NK-92 (cell line): Measurements from ENCODE around the gene NOA1.
A peak's percentile ranks its signal among the peaks of the same experiment; 100 is the strongest.

Source experiments
- DNase-seq: peaks from one replicate; lab custom pipeline; 2025; ENCODE audit not compliant: unreplicated experiment; lab: John Stamatoyannopoulos, UW

The NOA1 gene

DNA sequence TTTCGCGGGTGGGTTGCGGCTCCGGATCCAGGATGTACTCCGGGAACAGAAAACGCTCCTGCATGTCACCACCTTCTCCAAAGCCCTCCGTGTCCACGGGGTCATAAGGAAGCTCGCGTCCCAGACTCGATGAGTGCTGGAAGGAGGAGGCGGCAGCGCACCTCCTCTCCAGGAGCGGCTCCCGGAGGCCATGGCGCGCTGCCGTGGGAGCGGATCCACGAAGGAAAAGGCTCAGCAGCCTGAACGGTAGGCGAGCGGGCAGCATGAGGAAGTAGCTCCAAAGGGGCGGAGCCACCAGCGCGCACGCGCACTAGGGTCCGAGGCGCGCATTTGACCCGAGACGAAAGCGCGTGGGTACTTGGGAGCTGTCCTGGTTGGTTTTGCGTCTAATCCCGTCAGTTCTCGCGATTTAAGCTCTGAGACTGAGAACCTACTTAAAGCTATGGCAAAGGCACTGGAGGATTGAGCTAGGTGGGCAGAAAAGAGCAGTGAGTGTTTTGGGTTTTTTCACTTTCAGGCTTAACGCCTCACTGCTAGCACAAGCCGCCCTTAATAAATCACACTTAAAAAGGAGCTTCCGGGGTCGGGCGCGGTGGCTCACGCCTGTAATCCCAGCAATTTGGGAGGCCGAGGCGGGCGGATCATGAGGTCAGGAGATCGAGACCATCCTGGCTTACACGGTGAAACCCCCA lies at the start of gene NOA1:
NOA1 (minus strand) TSS at position 286 of the 692 bp plus-strand sequence; CDS start at position 265, 21 bp downstream.
- DNase-seq = peak; percentile 78

DNA sequence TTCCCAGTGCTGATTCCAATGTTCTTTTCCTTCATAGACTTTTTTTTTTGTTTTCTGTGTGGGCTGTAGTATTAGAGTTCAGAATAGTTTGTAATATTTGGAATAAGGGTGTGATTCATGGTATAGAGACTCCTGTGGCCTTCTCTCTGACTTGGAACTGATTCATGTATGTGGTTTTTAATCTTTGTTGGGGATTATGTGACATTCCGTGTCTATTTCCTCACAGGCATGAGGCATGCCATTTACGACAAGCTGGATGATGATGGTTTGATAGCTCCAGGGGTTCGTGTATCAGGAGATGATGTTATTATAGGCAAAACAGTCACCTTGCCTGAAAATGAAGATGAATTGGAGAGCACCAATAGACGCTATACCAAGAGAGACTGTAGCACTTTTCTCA lies 45.7 kb upstream of the NOA1 start:
- no peak for DNase-seq

DNA sequence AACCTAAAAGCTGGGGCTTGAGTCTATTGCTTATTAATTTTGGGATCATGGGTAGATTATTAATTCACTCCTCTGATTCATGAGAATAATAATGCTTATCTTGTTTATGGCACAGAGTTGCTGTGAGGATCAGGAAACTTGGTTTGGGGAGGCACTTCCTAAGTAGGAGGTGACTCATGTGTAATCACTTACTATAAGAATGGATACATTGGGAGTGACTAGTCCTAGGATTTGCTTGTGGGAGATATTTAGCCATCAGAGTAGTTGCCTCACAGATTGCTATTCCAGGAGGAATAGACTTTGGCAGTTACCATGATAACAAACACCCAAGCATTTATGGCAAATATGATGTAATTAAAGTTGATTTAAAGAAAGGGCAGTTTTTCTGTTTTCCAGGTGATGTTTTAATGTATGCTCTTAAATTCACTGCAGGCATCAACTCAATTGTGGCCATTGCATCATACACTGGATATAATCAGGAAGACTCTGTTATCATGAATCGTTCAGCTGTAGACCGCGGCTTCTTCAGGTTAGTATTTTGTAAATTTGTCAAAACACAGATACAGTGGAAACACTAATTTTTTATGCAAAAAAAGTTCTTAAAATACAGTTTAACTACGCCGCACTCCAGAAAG lies 43.2 kb upstream of the NOA1 start:
- no peak for DNase-seq

DNA sequence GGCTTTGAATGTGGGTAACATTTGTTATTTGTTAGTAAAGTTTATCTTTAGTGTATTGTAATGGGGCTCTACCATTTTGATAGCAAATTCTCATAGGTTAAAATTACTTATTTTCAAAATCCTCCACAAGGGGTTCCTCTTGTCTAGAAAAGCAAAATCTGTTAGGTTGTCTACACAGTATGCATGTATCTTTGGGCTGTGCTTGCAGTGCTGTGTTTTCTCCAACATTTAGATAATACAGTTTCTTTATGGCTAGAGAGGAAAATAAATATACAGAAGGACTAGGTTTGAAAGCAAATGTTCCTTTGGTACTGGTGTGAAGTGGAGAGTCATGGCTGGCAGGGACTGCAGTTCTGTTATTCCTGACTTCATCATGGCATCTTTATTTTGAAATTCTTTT lies 41.6 kb upstream of the NOA1 start:
- DNase-seq = no peak

DNA sequence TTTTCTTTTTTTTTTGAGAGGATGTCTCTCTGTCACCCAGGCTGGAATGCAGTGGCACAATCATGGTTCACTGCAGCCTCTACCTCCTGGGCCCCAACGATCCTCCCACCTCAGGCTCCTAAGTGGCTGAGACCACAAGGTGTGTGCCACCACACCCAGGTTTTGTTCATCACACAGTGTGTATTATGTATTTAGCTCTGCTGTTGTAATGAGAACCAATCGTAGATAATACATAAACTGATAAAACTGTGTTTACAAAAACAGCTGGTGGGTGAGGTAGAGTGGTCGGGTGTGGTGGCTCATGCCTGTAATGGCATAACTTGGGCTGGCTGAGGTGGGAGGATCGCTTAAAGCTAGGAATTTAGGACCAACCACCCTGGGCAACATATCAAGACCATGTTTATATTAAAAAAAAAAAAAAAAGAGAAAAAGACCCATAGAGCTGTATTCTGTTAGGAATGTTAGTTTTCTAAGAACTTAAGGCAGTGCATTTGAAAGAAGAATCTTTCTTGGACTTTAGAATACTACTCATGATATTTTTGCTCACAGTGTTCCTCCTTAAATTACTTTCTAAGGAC lies 36.2 kb upstream of the NOA1 start:
- no peak for DNase-seq

DNA sequence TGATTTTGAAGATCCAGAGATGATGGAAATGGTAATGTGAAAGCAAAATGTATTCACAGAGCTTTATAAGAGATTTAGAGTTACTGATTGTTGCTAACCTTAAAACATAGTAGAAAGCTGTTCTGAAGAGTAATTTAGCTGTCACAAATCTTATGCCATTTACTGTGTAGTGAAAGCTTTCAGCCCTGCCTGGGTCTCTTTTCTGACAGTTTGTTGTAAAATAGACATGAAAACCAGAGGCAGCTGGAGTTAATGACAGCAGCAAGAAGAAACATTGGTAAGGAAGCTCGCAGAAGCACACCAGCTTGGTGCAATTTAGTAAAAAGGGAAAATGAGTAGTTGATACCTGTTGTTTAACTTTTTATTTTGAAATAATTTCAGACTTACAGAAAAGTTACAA lies 22.3 kb upstream of the NOA1 start:
- DNase-seq = no peak

DNA sequence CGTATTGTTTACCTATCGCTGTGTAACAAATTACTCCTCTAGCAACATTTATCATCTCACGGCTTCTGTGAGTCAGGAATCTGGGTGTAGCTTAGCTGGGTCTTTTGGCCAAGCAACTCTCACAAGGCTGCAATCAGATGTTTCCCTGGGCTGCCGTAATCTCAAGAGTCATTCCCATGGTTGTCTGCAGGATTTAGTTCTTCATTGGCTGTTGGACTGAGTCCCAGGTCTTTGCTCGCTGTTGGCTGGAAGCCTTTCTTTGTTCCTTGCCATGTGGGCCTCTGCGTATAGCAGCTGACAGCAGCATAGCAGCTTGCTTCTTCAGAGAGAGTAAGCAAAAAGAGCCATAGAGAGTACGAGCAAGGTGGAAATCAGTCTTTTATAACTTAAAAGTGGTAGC lies 18.1 kb upstream of the NOA1 start:
- DNase-seq = no peak

DNA sequence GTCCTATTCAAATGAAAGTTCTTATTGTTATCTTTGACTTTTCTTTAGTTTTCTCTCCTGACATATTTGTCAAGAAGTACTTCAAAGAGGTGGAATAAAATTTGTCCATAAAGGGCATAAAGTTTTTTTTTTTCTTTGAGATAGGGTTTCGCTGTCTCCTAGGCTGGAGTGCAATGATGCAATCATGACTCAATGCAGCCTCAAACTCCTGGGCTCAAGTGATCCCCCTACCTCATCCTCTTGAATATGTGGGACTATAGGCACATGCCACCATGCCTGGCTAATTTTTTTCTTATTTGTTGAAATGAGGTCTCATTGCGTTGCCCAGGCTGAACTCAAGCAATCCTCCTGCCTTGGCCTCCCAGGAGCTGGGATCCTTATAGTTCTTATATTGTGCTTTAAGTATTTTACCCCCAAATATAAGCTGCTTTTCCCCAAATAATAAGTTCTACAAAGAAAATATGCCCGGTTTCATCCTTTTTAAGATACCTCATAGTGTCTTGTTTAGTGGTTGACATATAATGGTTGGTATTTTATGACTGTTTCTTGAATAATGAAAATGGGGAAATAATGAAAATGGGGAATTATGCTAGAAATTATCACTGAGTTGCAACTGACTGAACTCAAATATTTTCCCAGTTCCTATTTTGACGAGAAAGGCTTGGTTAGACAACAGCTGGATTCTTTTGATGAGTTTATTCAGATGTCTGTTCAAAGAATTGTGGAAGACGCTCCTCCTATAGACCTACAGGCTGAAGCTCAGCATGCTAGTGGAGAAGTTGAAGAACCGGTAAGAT lies 12.9 kb upstream of the NOA1 start:
- DNase-seq = no peak

DNA sequence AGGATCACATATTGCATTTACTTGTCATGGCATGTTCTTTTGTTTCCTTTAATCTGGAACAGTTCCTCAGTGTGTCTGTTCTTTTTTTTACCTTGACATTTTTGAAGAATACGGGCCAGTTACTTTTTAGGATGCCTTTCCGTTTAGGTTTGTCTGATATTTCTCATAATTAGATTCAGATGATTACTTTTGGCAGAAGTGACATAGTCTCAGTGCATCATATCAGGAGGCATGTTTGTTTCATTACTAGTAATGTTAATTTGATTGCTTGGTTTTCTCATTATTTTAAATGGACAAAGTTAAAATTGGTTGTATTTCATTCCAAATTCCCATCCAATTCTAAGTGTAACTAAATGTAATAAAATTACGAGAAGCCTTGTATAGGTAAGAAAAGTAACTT lies 9.5 kb upstream of the NOA1 start:
- DNase-seq = no peak

DNA sequence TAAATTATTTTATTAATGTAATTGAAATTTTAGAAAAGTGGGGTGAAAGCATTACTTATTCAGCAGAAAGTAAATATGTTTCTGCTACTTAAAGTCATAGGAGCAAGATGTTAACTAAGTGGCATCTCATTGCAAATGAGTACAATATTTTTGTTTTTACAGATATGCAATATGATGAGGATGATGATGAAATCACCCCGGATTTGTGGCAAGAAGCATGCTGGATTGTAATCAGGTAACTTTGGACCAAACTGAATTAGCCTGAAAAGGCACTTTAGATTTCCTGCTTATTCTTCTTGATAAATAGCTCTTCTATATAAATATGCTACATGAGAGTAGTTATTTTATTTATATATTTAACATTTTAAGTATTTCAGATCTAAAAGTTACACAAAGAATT lies 8.8 kb upstream of the NOA1 start:
- no peak for DNase-seq

DNA sequence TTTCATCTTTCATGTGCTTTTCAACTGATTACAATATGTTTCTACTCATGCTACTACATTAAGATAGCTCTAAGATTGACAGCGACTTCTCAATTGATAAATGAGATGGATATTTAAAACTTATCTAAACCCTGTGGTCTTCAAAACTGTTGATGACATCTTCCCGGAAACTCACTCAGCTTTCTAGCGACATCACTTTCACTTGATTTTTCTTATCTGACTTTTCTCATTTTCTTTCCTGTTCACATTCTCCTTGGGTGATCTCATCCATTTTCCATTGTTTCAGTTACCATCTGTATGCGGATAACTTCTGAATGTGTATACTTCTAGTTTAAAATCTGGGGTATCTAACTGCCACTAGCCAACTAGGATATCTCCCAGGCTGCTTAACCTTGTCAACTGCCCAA lies 4.4 kb upstream of the NOA1 start:
- DNase-seq = no peak

DNA sequence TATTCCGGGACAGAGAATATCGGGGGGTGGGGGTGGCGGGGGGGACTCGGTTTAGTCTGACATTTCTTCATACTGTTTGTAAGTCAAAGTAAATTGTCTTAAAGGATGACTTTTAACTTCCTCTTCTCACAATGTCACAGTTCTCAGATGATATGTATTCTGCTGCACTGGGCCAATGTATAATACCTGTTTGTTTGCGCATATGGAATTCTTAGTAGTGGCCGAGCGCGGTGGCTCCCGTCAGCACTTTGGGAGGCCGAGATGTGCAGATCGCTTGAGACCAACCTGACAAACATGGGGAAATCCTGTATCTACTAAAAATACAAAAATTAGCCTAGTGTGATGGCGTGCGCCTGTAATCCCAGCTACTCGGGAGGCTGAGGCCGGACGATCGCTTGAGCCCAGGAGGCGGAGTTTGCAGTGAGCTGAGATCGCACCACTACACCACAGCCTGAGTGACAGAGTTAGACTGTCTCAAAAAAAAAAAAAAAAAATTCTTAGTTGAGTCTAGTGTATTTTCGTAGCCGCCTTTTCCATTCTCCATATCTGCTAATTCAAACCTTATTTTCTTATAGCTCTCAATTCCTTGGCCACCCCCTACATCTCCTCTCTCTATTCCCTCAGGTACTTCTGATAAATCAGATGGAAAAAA lies 2.1 kb upstream of the NOA1 start:
- no peak for DNase-seq

DNA sequence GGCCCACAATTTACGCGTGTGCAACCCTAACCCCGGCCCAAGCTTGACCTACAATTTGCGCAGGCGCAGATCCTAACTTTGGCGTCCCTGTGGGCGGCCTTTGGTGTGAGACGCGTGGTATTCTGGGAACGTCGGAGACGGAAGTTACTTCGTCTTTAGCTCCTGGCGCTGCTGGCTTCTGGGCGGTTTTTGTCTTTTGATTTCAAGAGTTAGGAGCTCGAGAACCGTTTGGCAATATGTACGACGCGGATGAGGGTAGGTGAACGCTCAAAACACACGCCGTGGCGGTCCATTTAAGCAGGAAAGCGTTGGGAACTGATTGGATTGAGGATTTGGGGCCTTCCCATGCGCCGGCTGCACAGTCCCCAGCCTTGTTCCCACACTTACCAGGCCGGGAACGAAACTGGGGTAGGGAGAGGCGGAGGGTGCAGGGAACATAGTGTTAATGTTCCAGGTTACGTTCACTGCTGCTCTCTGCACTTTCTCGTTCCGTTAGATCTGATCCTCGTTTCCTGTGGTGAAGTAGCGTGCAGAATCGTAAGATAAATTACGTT lies 1.4 kb upstream of the NOA1 start, which contains the start of gene POLR2B:
POLR2B (plus strand) TSS at position 147 of the 554 bp plus-strand sequence; CDS start at position 237, 90 bp downstream.
- no peak for DNase-seq

DNA sequence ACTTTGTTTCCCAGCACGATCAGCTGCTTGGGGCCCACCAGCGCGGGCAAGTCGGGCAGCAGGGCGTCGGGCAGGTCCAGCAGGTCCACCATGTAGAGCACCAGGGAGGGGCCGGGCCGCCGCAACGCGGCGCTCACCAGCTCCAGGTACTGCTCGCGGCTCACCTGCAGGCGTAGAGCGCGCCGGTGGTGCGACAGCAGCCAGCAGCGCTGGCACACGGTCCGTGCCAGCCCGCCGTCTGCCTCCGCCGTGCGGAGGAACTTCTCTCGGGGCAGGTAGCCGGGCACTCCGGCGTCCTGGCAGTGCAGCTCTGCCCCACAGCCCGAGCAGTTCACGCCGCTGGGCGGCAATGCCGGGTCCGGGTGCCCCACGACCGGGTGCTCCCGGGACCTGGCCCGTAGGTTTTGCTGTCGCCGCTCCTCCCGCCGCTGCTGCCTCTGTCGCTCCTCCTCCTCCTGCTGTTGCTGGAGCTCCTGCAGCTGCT lies 527 bp downstream of the NOA1 start:
- no peak for DNase-seq

DNA sequence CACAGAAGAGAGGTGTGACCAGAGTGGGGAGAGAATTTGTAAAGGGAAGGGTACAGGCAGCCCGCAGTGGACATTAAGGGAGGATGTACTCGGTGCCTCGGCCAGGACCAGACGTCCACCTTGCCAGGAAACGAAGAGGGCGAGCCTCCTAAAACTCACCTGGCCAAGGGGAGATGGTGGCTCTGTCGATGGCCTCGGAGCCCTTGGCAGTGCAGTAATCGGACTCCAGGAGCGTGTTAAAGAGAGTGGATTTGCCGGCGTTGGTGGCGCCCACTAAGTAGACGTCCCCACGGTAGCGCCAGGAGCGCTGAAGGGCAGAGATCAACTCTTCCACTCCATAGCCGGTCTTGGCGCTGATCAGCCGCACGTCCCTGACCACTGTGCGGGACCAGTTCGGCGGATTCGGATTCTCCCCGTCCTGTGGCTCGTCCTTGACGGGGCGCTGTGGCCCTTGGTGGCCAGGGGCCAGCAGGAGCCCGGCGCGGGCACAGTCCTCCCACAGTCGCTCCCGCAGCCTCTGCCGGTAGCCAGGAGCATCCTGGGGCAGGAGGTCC lies 1.0 kb downstream of the NOA1 start:
- no peak for DNase-seq

DNA sequence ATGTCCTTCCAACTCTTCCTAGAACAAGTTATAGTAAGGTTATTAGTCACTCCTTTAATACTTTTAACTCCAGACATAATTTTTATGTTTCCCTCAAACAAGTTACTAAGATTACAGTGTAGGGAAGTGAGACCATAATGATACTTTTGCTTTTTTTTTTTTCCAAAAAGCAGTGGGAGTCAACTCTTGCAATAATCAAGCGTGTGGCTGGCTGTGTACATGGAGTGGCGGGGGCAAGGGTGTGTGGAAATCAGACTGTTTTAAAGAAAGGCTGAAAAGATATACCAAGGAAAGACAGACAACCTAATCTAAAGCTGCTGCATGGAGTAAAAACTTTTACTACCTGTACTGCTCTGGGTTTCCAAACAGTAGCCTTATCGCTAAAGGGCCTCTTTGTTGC lies 4.1 kb downstream of the NOA1 start:
- DNase-seq = no peak

DNA sequence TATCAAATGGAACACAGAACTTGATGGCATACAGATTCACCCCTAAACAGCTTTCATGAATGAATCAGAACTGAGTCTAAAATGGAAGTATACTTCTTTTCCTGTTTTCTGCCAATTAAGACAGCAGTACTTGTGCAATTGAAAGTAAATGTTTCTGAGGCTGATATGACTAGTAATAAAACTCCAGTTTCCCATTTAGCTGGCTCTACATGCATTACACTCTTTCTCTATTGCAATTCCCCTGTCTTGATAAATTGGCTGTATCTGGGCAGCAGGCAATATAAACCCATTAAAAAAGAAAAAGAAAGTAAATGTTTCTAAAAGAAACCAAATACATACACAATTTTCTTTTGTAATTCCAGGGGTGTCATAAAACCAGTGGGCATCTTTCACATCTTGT lies 4.6 kb downstream of the NOA1 start:
- DNase-seq = no peak

DNA sequence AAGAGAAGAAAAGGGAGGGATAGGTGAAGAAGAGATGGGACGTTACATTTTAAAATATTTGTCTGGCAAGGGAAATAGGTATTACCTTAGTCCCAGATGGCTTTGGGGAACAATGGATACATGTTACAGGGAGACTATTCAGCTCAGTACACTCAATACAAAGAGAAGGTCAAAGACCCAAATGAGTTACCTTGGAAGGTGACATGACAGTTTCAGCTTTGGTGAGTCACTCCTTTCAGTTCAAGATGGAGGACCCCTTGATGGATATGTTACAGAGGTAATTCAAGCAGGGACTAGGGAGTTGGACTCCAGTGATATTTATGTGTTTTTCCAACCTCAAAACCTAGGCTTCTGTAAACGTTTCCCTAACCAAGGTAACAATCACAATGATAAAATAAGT lies 5.0 kb downstream of the NOA1 start:
- DNase-seq = no peak

DNA sequence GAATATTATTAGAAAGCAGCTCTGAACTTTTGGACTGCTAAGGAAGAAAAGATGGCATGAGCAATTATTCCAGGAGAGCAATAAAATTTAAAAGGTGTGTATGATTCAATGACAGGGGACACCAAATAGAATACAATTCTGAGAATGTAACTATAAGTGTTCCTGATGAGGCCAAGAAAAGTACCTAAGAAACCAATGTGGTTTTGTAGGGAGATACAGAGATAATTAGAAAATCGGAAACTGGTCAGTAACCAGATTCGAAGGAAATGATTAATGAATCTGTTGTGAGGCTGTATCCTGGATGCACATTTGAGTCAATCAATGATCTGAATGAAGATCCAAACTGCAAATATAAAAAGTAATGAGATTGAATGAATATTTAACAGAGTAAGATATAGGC lies 6.0 kb downstream of the NOA1 start:
- no peak for DNase-seq

DNA sequence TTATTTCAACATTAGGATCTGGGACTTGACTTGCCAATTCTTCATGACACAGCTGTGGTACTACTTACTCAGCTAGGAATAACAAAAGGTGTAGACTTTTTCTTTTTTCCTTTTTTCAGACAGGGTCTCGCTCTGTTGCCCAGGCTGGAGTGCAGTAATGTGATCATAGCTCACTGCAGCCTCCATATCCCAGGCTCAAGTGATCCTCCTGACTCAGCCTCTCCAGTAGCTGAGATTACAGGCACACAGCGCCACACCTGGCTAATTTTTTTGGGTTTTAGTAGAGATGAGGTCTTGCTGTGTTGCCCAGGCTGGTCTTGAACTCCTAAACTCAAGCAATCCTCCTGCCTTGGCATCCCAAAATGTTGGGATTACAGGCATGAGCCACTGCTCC lies 16.3 kb downstream of the NOA1 start:
- no peak for DNase-seq
